Spleen (tissue), 11 donors: Measurements from ENCODE around the gene KRT31. TPM values are rescaled to one million over a fixed set of nuclear protein-coding genes. Genes with fewer than 3 reads are reported as not detected.

Experiments
- DNase-seq: peaks from one replicate; pipeline ENCODE4 v3.0.0-alpha.2; 2020
- H3K27ac ChIP-seq, 8 donors: fragments of 200-600 bp; sonication (generic) in 7 of 8; 1 replicate in 4 of 8; 2 replicates in 4 of 8; pipeline versions ENCODE4 v1.5.0 to v1.8.0; 2016 to 2021; ENCODE audit warnings: inconsistent platforms in 4 of 8, mild to moderate bottlenecking in 4 of 8, moderate library complexity in 1 of 8
- H3K27me3 ChIP-seq, 7 donors: fragments of 200-600 bp; sonication (generic) in 6 of 7; replicated peaks in 1 of 7; 1 replicate in 4 of 7; 2 replicates in 3 of 7; pipeline versions ENCODE4 v1.5.0 to v1.8.0; 2016 to 2021; ENCODE audit warnings: inconsistent platforms in 3 of 7, mild to moderate bottlenecking in 1 of 7
- H3K36me3 ChIP-seq, 6 donors: fragments of 200-600 bp; sonication (generic) in 5 of 6; 1 replicate in 4 of 6; 2 replicates in 2 of 6; pipeline versions ENCODE4 v1.5.0 to v1.8.0; 2016 to 2021; ENCODE audit warnings: inconsistent platforms in 2 of 6
- H3K4me1 ChIP-seq, 6 donors: fragments of 200-600 bp; sonication (generic) in 5 of 6; 1 replicate in 3 of 6; 2 replicates in 3 of 6; pipeline versions ENCODE4 v1.5.0 to v1.8.0; 2016 to 2021; ENCODE audit warnings: inconsistent platforms in 3 of 6
- H3K4me3 ChIP-seq, 8 donors: fragments of 200-600 bp; sonication (generic) in 7 of 8; 1 replicate in 4 of 8; 2 replicates in 4 of 8; pipeline versions ENCODE4 v1.5.0 to v1.8.0; 2016 to 2021; ENCODE audit warnings: inconsistent platforms in 4 of 8, mild to moderate bottlenecking in 4 of 8, moderate library complexity in 2 of 8
- H3K9me3 ChIP-seq, 8 donors: fragments of 200-600 bp; sonication (generic) in 7 of 8; 1 replicate in 4 of 8; 2 replicates in 4 of 8; pipeline versions ENCODE4 v1.5.0 to v1.8.0; 2016 to 2021; ENCODE audit warnings: inconsistent platforms in 4 of 8
- CTCF ChIP-seq, 11 experiments: fragments of 200-600 bp in 7 of 11; fragments of 450-650 bp in 4 of 11; sonication (generic) in 4 of 11; IDR thresholded peaks in 8 of 11; conservative IDR thresholded peaks in 3 of 11; 1 replicate in 7 of 11; 2 replicates in 4 of 11; pipeline versions ENCODE4 v1.4.0 to v1.8.0; 2016 to 2021; ENCODE audit warnings: antibody characterized with exemption in 11 of 11, inconsistent platforms in 4 of 11, mild to moderate bottlenecking in 1 of 11
- POLR2A ChIP-seq, 3 donors: fragments of 450-650 bp; IDR thresholded peaks; one replicate each; pipeline ENCODE4 v1.5.1; 2017; ENCODE audit warnings: antibody characterized with exemption in 3 of 3, mild to moderate bottlenecking in 1 of 3
- POLR2AphosphoS5 ChIP-seq, 3 donors: sonication (generic); formaldehyde crosslinking; IDR thresholded peaks; one replicate each; pipeline ENCODE4 v1.5.1; 2017; ENCODE audit warnings: antibody characterized with exemption in 3 of 3
- WGBS, 5 donors: extraction: QIAGEN DNeasy Blood & Tissue Kit in 3 of 5; methylation state at CpG; one replicate each; pipeline versions ENCODE4 v1.1.5 to v1.1.7; 2013 to 2018; 5-methylcytosine and 5-hydroxymethylcytosine counted together
- intact Hi-C: fragments of 100-400 bp; cut with DNase I; formaldehyde crosslinking; loops from one replicate; pipeline ENCODE4 v1.15.0; 2023; ENCODE audit warnings: low total_unique reads
- polyA plus RNA-seq, 3 donors: library from polyadenylated mRNA; stranded (reverse); fragments of 200-250 nt; gene quantifications; one replicate each; pipeline ENCODE4 v1.2.1, GENCODE V29; 2013
- total RNA-seq, 7 donors: library from RNA; depleted of rRNA in 3 of 7; stranded (reverse); fragments of >200 nt in 3 of 7; fragmentation: NEBNext Ultra II Directional in 4 of 7; extraction: Animal tissue kit (Norgen Biotek cat#: 25700) in 4 of 7; gene quantifications; one replicate each; pipeline versions ENCODE4 v1.1.0 to v1.2.1, GENCODE V29; 2016 to 2021
- donor health status: healthy with polysubstance abuse.
- donor health status: DM: no; HTN: no; CAD: no; lungs with moderate emphysema.
- donor health status: DM: no; HTN: no; CAD: no.
- donor health status: Bipolar disorder and iron deficiency.
- donor health status: healthy.
- donor health status: DM: no; HTN: no; CAD: no.
- donor health status: DM: yes; HTN: yes; CAD: no.

KRT31 gene
- total and polyA plus RNA-seq, 10 donors = not detected

GRCh38 chr17:41369713-41370112, 27.7 kb downstream of the KRT31 start, which contains the start of gene KRT33B:
Gene KRT33B, minus strand, starts transcription at chr17:41369813. Its CDS starts 63 bp downstream, at chr17:41369750.
- intact Hi-C loops = no loop called here
- H3K27ac ChIP-seq = no peak within 1 kb of the TSS
- H3K36me3 ChIP-seq = no peaks in the 10 kb centered on the region
- H3K27me3 ChIP-seq = peaks cover 0 to 8% (median 0%) of the 10 kb centered on the region in 7 donors
- TF ChIP-seq POLR2AphosphoS5 (IDR thresholded peaks at IDR 0.05) (no peak), POLR2A (IDR thresholded peaks at IDR 0.05) (no peak), CTCF (IDR thresholded peaks at IDR 0.05 in 8 of 11, conservative IDR thresholded peaks at IDR 0.05 in 3 of 11) (no peak)
- no peak within 1 kb of the TSS for H3K4me3 ChIP-seq
- no peak for DNase-seq
- WGBS, 5 donors = 75 to 100% (median 95%) methylated on average over 1 of the region's 1 CpG
- H3K9me3 ChIP-seq = peaks cover 0 to 2% (median 0%) of the 10 kb centered on the region in 8 donors
- no peaks in the 10 kb centered on the region for H3K4me1 ChIP-seq

- 84 to 97% (median 88%) methylated on average over 2 of the region's 2 CpGs for WGBS, 5 donors
- no peaks in the 10 kb centered on the region for H3K9me3 ChIP-seq
- TF ChIP-seq POLR2AphosphoS5 (IDR thresholded peaks at IDR 0.05) (no peak), POLR2A (IDR thresholded peaks at IDR 0.05) (no peak), CTCF (IDR thresholded peaks at IDR 0.05 in 8 of 11, conservative IDR thresholded peaks at IDR 0.05 in 3 of 11) (no peak)
- DNase-seq = no peak
- H3K4me1 ChIP-seq = no peaks in the 10 kb centered on the region
- no peak overlapping the region for H3K4me3 ChIP-seq
- intact Hi-C loops = no loop called here
- H3K27ac ChIP-seq = no peak overlapping the region
- no peaks in the 10 kb centered on the region for H3K36me3 ChIP-seq
- peaks cover 0 to 8% (median 0%) of the 10 kb centered on the region in 7 donors for H3K27me3 ChIP-seq
These were observed 28.4 kb downstream of the KRT31 start for GRCh38 chr17:41369023-41369422.

- H3K36me3 ChIP-seq = no peaks in the 10 kb centered on the region
- no peaks in the 10 kb centered on the region for H3K9me3 ChIP-seq
- WGBS, 5 donors = 84 to 90% (median 85%) methylated on average over 10 of the region's 10 CpGs
- TF ChIP-seq POLR2A (IDR thresholded peaks at IDR 0.05) (no peak), POLR2AphosphoS5 (IDR thresholded peaks at IDR 0.05) (no peak), CTCF (IDR thresholded peaks at IDR 0.05 in 8 of 11, conservative IDR thresholded peaks at IDR 0.05 in 3 of 11) (no peak)
- DNase-seq = no peak
- intact Hi-C loops = no loop called here
- no peak overlapping the region for H3K4me3 ChIP-seq
- peaks cover 0 to 8% (median 0%) of the 10 kb centered on the region in 7 donors for H3K27me3 ChIP-seq
- no peaks in the 10 kb centered on the region for H3K4me1 ChIP-seq
- H3K27ac ChIP-seq = no peak overlapping the region
These were observed 29.9 kb downstream of the KRT31 start for GRCh38 chr17:41367426-41368075.

GRCh38 chr17:41366070-41366469, 31.3 kb downstream of the KRT31 start:
- Histone ChIP-seq H3K4me1 (no peaks in the 10 kb centered on the region), H3K27me3 (peaks cover 0 to 8% (median 0%) of the 10 kb centered on the region in 7 donors), H3K27ac (no peak overlapping the region), H3K36me3 (no peaks in the 10 kb centered on the region), H3K4me3 (no peak overlapping the region), H3K9me3 (peaks cover 0 to 4% (median 0%) of the 10 kb centered on the region in 8 donors)
- intact Hi-C loops = no loop called here
- TF ChIP-seq POLR2A (IDR thresholded peaks at IDR 0.05) (no peak), POLR2AphosphoS5 (IDR thresholded peaks at IDR 0.05) (no peak), CTCF (IDR thresholded peaks at IDR 0.05 in 8 of 11, conservative IDR thresholded peaks at IDR 0.05 in 3 of 11) (no peak)
- DNase-seq = no peak
